GM12891 (cell line): Measurements from ENCODE around the gene MYO1C.

Source experiments
- SPI1 ChIP-seq: IDR thresholded peaks from 2 replicates; pipeline ENCODE4 v1.6.1; 2011; ENCODE audit warnings: low read depth, low read length, control low read depth
- TAF1 ChIP-seq: IDR thresholded peaks from 2 replicates; pipeline ENCODE4 v1.6.1; 2011; ENCODE audit warnings: low read depth, low read length, control low read depth

GRCh38 chr17:1422885-1423284 is 69.6 kb downstream of the MYO1C start:
- TF ChIP-seq SPI1 (no peak), TAF1 (no peak)
